ENCODE results near the gene CDK14.

The CDK14 gene

GRCh38 chr7:91201442-91202113 is 605.5 kb downstream of the CDK14 start:
- TF ChIP-seq CTCF (conservative IDR thresholded peaks at IDR 0.05), result no peak
- H3K27ac ChIP-seq, result no peak overlapping the region

- no peak for TF ChIP-seq CTCF (conservative IDR thresholded peaks at IDR 0.05)
- no peak overlapping the region for H3K27ac ChIP-seq
Observed at GRCh38 chr7:91206361-91206960, 610.3 kb downstream of the CDK14 start.

GRCh38 chr7:91212582-91212981 is 616.5 kb downstream of the CDK14 start:
- no peak for TF ChIP-seq CTCF (conservative IDR thresholded peaks at IDR 0.05)
- no peak overlapping the region for H3K27ac ChIP-seq

- TF ChIP-seq CTCF (conservative IDR thresholded peaks at IDR 0.05), result no peak
- H3K27ac ChIP-seq, result no peak overlapping the region
Observed at GRCh38 chr7:91226411-91226810, 630.3 kb downstream of the CDK14 start.

- no peak overlapping the region for H3K27ac ChIP-seq
- TF ChIP-seq CTCF (conservative IDR thresholded peaks at IDR 0.05), result no peak
Observed at GRCh38 chr7:91228327-91228726, 632.2 kb downstream of the CDK14 start.

- TF ChIP-seq CTCF (conservative IDR thresholded peaks at IDR 0.05), result no peak
- no peak overlapping the region for H3K27ac ChIP-seq
Observed at GRCh38 chr7:91228927-91229558, 632.9 kb downstream of the CDK14 start.

- no peak for TF ChIP-seq CTCF (conservative IDR thresholded peaks at IDR 0.05)
- no peak overlapping the region for H3K27ac ChIP-seq
Observed at GRCh38 chr7:91230100-91230499, 634.0 kb downstream of the CDK14 start.
